ENCODE measurements around the gene NAXD.
"Not testable (repeated sequence)": the region's sequence is repeated elsewhere in the genome, so short reads cannot be mapped to it uniquely, and the experiment has no call there.

NAXD gene

GRCh38 chr13:110615322-110616102 is at the start of gene NAXD:
Gene NAXD, plus strand, starts transcription at chr13:110615545. Its CDS starts 57 bp downstream, at chr13:110615602.
- DNase-seq: peak; percentile 54 to 61 (median 58)

DNA sequence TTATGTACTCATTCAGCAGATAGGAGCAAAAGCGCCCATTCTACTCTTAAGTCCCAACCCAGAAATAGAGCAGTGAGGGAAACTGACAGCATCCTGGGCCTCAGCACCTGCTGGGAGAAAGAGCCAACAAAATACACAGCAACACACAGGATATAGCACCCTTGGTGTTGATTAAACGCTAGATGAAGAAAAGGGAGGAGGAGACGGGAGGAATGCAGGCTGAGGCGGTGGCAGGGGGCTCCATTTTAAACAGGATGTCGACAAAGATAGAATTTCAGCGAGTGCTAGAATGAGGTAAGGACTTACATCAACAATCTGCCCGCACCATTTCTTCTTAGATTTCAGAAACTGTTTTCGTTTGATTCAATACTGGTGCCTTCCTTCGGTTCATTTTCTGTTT is 49.2 kb upstream of the NAXD start:
- no peak for DNase-seq

GRCh38 chr13:110568612-110569011 is 46.7 kb upstream of the NAXD start:
- no peak for DNase-seq

- DNase-seq: not testable (repeated sequence)
Observed at GRCh38 chr13:110569962-110570361, 45.4 kb upstream of the NAXD start.

GRCh38 chr13:110570886-110571285 is 44.5 kb upstream of the NAXD start:
- no peak for DNase-seq

- no peak for DNase-seq
Observed at GRCh38 chr13:110571896-110572777, 43.2 kb upstream of the NAXD start.

DNA sequence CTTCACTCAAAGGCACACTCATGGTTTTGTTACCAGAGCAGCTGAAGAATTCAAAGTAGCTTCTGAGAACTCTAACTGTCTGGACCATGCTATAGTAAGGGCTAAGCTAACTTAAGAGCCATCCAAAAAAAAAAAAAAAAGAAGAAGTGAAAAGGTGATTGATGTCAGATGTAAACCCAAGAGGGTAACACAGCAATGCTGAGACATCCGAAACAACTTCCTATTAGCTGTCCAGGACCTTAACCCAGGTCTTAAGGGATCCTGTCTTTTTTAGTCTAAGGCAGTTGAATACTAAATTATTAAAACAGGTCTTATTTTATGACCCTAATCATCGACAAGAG is 42.6 kb upstream of the NAXD start:
- no peak for DNase-seq

DNA sequence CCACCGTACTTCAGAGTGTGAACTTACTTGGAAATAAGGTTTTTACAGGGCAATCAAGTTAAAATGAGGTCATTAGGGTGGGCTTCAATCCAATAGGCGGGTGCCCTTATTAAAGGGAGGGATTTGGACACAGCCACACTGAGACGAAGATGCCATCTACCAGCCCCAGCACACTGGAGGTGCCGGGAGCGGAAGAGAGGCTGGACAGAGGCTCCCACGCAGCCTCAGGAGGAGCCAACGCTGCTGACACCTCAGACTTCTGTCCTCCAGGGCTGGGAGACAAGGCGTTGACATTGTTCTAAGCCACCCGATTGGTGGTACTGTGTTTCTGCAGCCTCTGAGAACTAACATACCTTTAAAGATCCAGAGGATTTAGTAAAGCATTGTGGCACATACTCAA is 41.2 kb upstream of the NAXD start:
- DNase-seq: no peak

DNA sequence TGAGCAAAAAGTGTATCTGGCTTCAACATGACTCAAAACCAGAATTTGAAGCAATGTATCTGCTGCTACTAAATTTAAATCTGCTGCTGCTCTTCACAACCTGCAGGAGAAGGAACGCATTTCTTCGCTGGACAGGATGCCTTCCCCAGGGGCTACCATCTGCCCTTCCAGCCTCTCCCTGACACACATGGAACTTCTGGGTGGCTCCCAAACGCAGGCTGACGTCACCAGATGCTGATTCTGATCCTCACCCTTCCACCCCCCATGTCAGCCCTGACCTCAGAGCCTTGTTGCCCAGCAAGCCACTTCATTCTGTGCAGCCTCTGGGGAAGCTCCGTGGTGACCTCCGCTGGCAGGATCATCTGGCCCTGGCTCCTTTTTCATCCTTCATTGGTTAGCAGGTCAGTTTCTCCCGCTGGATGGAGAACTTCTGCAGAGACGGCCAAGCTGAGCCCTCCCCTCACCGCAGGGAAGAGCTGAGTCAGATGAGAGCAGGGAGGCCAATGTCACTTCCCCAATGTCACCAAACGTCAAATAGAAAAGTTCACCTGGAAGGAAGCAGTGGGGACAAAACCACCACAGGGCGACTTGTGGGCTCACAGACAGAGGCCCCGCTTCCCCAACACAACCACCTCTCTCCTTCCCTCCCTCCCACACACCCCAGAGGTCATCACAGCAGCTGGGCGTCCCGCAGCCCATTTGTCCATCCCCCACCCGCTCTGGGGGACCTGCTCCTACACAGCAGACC is 39.8 kb upstream of the NAXD start:
- no peak for DNase-seq

DNA sequence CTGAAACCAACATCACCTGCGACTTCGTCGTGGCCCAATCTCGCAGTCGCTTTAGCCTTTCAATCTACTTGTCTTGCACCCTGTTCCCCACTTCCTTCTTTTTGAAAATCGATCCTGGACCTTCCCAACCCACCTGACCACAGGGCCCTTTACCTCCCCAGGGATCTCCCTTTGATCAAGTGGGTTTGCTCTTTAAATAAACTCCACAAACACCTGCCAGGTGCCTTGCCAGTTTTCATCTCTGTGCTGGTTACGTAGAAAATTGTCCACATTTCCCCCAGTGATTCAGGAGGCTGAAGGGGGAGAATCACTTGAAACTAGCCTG is 39.3 kb upstream of the NAXD start:
- no peak for DNase-seq

GRCh38 chr13:110576736-110577476 is 38.4 kb upstream of the NAXD start:
- no peak for DNase-seq

GRCh38 chr13:110578363-110578762 is 37.0 kb upstream of the NAXD start:
- DNase-seq: no peak

- DNase-seq: no peak
Observed at GRCh38 chr13:110580800-110581199, 34.5 kb upstream of the NAXD start.

DNA sequence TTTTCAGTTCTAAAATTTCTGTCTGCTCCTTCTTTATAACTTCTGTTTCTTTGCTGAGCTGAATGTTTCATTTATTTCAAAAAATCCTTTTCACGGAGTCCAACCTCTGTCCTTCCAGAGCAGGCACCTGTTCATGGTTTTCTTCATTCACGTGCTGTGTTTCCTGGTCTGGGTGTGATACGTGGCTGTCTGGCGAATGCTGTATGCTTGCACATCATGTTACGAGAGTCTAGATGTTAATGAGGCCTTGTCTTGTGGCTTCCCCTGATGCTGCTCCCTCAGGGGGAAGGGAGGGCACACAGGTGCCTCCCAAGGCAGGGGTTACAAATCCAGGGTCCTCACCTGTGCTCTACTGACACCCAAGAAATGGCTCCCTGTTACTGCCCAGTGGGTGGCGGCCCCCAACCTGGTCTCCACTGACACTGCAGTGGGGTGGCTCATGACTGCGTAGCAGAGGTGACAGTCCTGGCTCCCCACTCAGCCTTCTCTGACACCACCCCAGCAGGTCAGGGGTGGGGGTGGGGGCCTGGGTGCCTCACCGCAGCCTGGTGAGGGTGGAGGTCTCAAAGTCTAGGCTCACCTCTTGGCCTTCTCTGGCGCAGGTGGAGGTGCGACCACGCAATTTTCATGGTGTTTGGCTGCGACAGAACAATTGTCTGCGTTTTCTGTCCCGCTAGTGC is 33.7 kb upstream of the NAXD start:
- DNase-seq: no peak

DNA sequence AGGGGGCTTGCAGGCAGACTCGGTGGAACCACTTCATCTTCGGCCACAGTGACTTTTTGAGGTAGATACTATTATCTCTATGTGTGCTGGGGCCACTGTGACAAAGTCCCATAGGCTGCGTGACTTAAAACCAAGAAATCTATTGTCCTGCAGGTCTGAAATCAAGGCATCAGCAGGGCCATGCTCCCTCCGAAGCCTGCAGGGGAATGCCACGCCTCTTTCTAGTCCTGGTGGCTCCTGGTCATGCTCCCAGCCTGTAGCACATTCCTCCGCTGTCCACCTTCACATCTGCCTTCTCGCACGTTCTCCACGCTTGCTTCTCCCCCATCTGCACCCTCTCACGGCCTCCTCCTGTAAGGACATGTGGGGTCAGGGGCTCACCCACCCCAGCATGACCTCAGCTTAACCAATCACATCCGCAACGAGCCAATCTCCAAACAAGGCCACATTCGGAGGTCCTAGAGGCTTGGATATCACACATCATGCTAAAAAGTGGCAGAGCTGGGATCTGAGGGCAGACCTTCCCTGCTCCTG is 32.9 kb upstream of the NAXD start:
- DNase-seq: no peak

GRCh38 chr13:110583178-110583865 is 32.0 kb upstream of the NAXD start:
- DNase-seq: no peak

DNA sequence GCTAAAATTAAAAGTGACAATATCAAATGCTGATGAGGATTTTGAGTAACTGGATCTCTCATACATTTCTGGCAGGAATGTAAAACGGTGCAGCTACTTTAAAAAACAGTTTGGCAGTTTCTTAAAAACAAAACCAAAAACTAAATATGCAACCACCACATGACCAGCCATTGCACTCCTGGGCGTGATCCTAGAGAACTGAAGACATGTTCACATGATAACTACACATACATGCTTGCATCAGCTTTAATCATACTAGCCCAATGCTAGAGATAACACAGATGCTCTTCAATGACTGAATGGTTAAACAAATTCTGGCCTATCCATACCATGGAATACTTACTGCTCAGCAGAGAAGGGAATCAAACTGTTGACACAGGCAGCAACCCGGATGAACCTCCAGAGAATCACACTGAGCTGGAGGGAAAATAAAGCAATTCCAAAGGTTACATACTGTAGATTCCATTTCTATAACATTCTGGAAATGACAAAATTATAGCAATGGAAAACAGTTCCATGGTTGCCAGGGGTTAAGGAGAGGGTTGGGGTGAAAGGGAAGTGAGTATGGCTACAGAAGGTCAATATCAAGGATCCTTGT is 25.5 kb upstream of the NAXD start:
- no peak for DNase-seq

DNA sequence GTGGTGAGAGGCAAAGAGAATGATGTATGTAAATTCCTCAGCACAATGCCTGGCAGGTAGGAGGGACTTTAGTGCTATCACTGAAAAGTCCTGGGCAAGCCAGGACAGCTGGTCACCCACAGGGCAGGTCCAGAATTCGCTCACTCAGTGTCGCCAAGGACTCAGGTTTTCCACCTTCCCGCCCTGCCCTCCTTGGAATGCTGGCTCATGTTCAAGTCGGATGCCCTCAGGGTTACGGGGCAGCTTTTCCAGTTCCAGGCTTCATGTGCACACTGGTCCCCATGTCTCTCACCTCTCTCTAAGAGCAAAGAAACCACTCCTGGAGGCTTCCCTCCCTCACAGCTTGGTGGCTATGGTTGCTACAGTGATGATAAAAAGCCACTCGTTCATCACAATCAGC is 24.8 kb upstream of the NAXD start:
- DNase-seq: no peak

- no peak for DNase-seq
Observed at GRCh38 chr13:110592665-110593064, 22.7 kb upstream of the NAXD start.

GRCh38 chr13:110593430-110594130 is 21.8 kb upstream of the NAXD start:
- no peak for DNase-seq
